Panc1 (cell line): ENCODE measurements around the gene C1GALT1C1. TPM values are rescaled to one million over a fixed set of nuclear protein-coding genes. Genes with fewer than 3 reads are reported as not detected.

Experiments used
- ATAC-seq: fragments of 200-7000 bp; cut with Tn5 transposase; 2 replicates; pipeline ENCODE4 v1.9.1; 2020; ENCODE audit warnings: mild to moderate bottlenecking, moderate library complexity
- Bru-seq: library from RNA; stranded (reverse); fragments of 400-500 nt; gene quantifications from one replicate; lab custom pipeline; 2021; lab: Mats Ljungman, UMichigan
- BruChase-seq, 2 experiments: library from RNA; stranded (reverse); fragments of 400-500 nt; gene quantifications; one replicate each; lab custom pipeline; 2021; lab: Mats Ljungman, UMichigan
- BruUV-seq: library from RNA; stranded (reverse); fragments of 400-500 nt; replicated peaks from 2 replicates; lab custom pipeline; 2021; lab: Mats Ljungman, UMichigan
- CTCF ChIA-PET: fragments of 300-600 bp; sonication (Branson Sonifier 250); formaldehyde crosslinking; loops from one replicate; lab custom pipeline; 2022; ENCODE audit warnings: antibody characterized with exemption; lab: Charles Lee
- POLR2A ChIA-PET: fragments of 300-600 bp; sonication (Branson Sonifier 250); formaldehyde crosslinking; loops from one replicate; lab custom pipeline; 2022; ENCODE audit warnings: antibody characterized with exemption; lab: Charles Lee
- DNase-seq: peaks from one replicate; pipeline ENCODE4 v3.0.0-alpha.2; 2010; ENCODE audit warnings: low read depth, low spot score
- H3K27ac ChIP-seq: 2 replicates; pipeline ENCODE4 v1.5.1; 2011; ENCODE audit warnings: mild to moderate bottlenecking, low read length, inconsistent platforms
- H3K27me3 ChIP-seq: fragments of 200-500 bp; sonication (Bioruptor generic); 2 replicates; pipeline ENCODE4 v1.6.0; 2014; ENCODE audit warnings: low read length, inconsistent platforms; ENCODE audit not compliant: control insufficient read depth, insufficient read depth
- H3K36me3 ChIP-seq: fragments of 200-500 bp; sonication (Bioruptor generic); 2 replicates; pipeline ENCODE4 v1.5.1; 2014; ENCODE audit warnings: inconsistent platforms, mild to moderate bottlenecking, low read length, moderate library complexity; ENCODE audit not compliant: control insufficient read depth, insufficient read depth
- H3K4me1 ChIP-seq: 2 replicates; pipeline ENCODE4 v1.5.1; 2011; ENCODE audit warnings: inconsistent platforms, mild to moderate bottlenecking, low read length, moderate library complexity; ENCODE audit not compliant: control insufficient read depth, insufficient read depth
- H3K4me3 ChIP-seq, 2 experiments: 2 replicates each; pipeline ENCODE4 v1.5.1; 2011 to 2012; ENCODE audit warnings: low read depth in 2 of 2, low read length in 2 of 2, mild to moderate bottlenecking in 2 of 2, inconsistent platforms in 1 of 2, moderate library complexity in 1 of 2
- H3K9me3 ChIP-seq: fragments of 200-500 bp; sonication (Bioruptor generic); 2 replicates; pipeline ENCODE4 v1.5.1; 2014; ENCODE audit warnings: low read depth, mild to moderate bottlenecking, inconsistent platforms, low read length, moderate library complexity; ENCODE audit not compliant: control insufficient read depth, insufficient read depth
- POLR2AphosphoS5 ChIP-seq: IDR thresholded peaks from 2 replicates; pipeline ENCODE4 v1.6.1; 2012; ENCODE audit warnings: mild to moderate bottlenecking, low read depth, low read length, moderate library complexity
- SIN3A ChIP-seq: IDR thresholded peaks from 2 replicates; pipeline ENCODE4 v1.6.1; 2012; ENCODE audit warnings: low read depth, mild to moderate bottlenecking, low read length, moderate library complexity, borderline replicate concordance; ENCODE audit not compliant: insufficient read depth
- TCF7L2 ChIP-seq: IDR thresholded peaks from 2 replicates; pipeline ENCODE4 v1.6.1; 2011; ENCODE audit warnings: mild to moderate bottlenecking, low read depth, low read length, inconsistent platforms
- in situ Hi-C: cut with HindIII; loops from 2 replicates; pipeline ENCODE4 v1.10.0; 2016; ENCODE audit warnings: low sequenced_read_pairs, low pct_unique_long_range_greater_than_20kb
- intact Hi-C: fragments of 100-400 bp; cut with micrococcal nuclease; formaldehyde crosslinking; loops from one replicate; pipeline ENCODE4 v1.10.0; 2022; ENCODE audit not compliant: unreplicated experiment
- long read RNA-seq: library from polyadenylated mRNA; unstranded; transcript quantifications from one replicate; pipeline ENCODE4 v2.0.0, GENCODE V29; 2021; ENCODE audit not compliant: unreplicated experiment
- polyA plus RNA-seq: library from polyadenylated mRNA; unstranded; fragments of >200 nt; gene quantifications from one replicate; pipeline ENCODE4 v1.2.1, GENCODE V29; 2012; ENCODE audit warnings: missing spikeins; ENCODE audit not compliant: insufficient read length
- total RNA-seq: library from RNA; stranded (reverse); gene quantifications from one replicate; pipeline ENCODE4 v1.2.1, GENCODE V29; 2021; ENCODE audit not compliant: unreplicated experiment
- TF ChIP-seq, protein P1 (sequence below): fragments of 450-650 bp; IDR thresholded peaks from 2 replicates; pipeline ENCODE4 v1.5.1; 2017; ENCODE audit warnings: mild to moderate bottlenecking
- TF ChIP-seq, protein P2 (sequence below), 2 experiments: IDR thresholded peaks; 2 replicates each; pipeline ENCODE4 v1.6.1; 2011 to 2012; ENCODE audit warnings: low read depth in 2 of 2, control low read depth in 1 of 2, low read length in 1 of 2, mild to moderate bottlenecking in 1 of 2, moderate library complexity in 1 of 2; ENCODE audit not compliant: insufficient read depth in 1 of 2

The C1GALT1C1 gene
- total RNA-seq (32.4 TPM), Bru-seq, nascent RNA (percentile 81 among the genes with signal in this experiment), BruChase-seq, experiment 1, labeled RNA remaining after a 2-hour chase (percentile 88 among the genes with signal in this experiment), BruChase-seq, experiment 2, labeled RNA remaining after a 6-hour chase (percentile 94 among the genes with signal in this experiment)
- 24.4 TPM for polyA plus RNA-seq
- long read RNA-seq, transcript C1GALT1C1-201 (2 exons, 1,613 nt) = major isoform, 33 of 38 reads
- long read RNA-seq, partial matches to known transcripts = 0 of 38 reads
- long read RNA-seq, other reads (novel, unspliced or antisense) = 5 of 38 reads

DNA sequence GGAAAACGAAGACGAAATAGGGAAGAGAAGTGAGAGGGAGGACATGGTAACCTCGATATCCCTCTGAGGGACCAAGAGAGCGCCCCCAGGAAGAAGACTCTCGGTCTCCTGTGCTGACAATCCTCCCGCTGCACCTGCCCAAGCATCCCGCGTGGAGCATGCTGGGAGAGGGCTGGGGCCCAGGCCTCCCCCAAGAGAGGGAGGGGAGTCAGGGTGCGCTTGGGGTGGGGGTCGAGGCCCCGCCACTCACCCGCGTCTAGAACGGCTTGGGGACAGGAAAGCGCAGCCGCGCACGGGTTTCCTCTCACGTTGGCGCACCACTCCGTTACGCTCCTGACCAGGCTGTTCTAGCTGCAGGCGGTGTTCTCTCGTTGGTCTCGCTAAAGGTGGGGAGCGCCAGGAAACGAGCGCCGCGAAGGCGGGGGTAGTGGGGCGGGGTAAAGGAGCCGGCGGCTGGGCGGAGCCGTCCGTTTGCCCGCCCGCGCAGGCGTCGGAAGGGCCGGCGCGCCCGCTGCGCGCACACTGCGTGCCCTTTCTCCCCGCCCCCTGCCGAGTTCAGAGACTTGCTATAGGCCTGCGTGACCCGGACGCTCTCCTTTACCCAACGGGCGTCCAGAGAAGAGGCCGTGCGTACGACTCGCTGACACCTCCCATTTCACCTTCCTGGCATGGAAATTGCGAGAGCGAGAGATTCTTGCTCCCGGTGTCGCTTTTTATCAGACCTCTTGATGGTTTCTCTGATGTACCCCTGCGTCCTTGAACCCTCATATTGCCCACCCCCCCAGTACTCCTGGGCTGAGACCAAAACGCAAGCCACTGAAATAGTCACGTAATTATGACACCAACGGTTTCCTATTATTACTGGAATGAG is at the start of gene C1GALT1C1:
Gene C1GALT1C1, minus strand, starts transcription at position 388 of the 871 bp plus-strand sequence. CDS start 2,888 bp downstream, outside the sequence.
- Histone ChIP-seq H3K4me1 (peaks cover 2% of the 10 kb centered on the region), H3K9me3 (no peaks in the 10 kb centered on the region), H3K27ac (peak within 1 kb of the TSS; percentile 99), H3K4me3 (peak within 1 kb of the TSS; percentile 62 to 77), H3K36me3 (no peaks in the 10 kb centered on the region), H3K27me3 (no peaks in the 10 kb centered on the region)
- DNase-seq (peak; percentile 86), ATAC-seq (peak; percentile 99)
- BruUV-seq = no TSS peak
- in situ Hi-C loops = no loop called here
- ChIA-PET CTCF (no interaction called here), POLR2A (no interaction called here)
- TF ChIP-seq TCF7L2 = 0 out of 2 replicates have a peak, but pooled peaks have one; percentile 41
- TF ChIP-seq, protein P1, sequence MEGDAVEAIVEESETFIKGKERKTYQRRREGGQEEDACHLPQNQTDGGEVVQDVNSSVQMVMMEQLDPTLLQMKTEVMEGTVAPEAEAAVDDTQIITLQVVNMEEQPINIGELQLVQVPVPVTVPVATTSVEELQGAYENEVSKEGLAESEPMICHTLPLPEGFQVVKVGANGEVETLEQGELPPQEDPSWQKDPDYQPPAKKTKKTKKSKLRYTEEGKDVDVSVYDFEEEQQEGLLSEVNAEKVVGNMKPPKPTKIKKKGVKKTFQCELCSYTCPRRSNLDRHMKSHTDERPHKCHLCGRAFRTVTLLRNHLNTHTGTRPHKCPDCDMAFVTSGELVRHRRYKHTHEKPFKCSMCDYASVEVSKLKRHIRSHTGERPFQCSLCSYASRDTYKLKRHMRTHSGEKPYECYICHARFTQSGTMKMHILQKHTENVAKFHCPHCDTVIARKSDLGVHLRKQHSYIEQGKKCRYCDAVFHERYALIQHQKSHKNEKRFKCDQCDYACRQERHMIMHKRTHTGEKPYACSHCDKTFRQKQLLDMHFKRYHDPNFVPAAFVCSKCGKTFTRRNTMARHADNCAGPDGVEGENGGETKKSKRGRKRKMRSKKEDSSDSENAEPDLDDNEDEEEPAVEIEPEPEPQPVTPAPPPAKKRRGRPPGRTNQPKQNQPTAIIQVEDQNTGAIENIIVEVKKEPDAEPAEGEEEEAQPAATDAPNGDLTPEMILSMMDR = no peak
- 0 out of 2 replicates have a peak, but pooled peaks have one; percentile 66 for TF ChIP-seq SIN3A
- TF ChIP-seq POLR2AphosphoS5 = peak; percentile 92
- TF ChIP-seq, protein P2, sequence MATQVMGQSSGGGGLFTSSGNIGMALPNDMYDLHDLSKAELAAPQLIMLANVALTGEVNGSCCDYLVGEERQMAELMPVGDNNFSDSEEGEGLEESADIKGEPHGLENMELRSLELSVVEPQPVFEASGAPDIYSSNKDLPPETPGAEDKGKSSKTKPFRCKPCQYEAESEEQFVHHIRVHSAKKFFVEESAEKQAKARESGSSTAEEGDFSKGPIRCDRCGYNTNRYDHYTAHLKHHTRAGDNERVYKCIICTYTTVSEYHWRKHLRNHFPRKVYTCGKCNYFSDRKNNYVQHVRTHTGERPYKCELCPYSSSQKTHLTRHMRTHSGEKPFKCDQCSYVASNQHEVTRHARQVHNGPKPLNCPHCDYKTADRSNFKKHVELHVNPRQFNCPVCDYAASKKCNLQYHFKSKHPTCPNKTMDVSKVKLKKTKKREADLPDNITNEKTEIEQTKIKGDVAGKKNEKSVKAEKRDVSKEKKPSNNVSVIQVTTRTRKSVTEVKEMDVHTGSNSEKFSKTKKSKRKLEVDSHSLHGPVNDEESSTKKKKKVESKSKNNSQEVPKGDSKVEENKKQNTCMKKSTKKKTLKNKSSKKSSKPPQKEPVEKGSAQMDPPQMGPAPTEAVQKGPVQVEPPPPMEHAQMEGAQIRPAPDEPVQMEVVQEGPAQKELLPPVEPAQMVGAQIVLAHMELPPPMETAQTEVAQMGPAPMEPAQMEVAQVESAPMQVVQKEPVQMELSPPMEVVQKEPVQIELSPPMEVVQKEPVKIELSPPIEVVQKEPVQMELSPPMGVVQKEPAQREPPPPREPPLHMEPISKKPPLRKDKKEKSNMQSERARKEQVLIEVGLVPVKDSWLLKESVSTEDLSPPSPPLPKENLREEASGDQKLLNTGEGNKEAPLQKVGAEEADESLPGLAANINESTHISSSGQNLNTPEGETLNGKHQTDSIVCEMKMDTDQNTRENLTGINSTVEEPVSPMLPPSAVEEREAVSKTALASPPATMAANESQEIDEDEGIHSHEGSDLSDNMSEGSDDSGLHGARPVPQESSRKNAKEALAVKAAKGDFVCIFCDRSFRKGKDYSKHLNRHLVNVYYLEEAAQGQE (IDR thresholded peaks at IDR 0.05; ENCODE audit: insufficient read depth in 1 of 2, low read depth in 2 of 2, low read length in 1 of 2) = 0 out of 4 replicates have a peak, but pooled peaks of 1 of the 2 experiments have one; percentile 43
- intact Hi-C loops = no loop called here

- TF ChIP-seq, protein P2 (IDR thresholded peaks at IDR 0.05; ENCODE audit: insufficient read depth in 1 of 2, low read depth in 2 of 2, low read length in 1 of 2) = no peak
- TF ChIP-seq TCF7L2 (no peak), POLR2AphosphoS5 (no peak), SIN3A (no peak)
- TF ChIP-seq, protein P1 = no peak
- CTCF ChIA-PET = no interaction called here
- ATAC-seq (no peak), DNase-seq (no peak)
- intact Hi-C loops (no loop called here), in situ Hi-C loops (no loop called here)
- Histone ChIP-seq H3K4me3 (no peak overlapping the region), H3K36me3 (no peaks in the 10 kb centered on the region), H3K9me3 (no peaks in the 10 kb centered on the region), H3K4me1 (no peaks in the 10 kb centered on the region), H3K27me3 (no peaks in the 10 kb centered on the region), H3K27ac (no peak overlapping the region)
- no TSS peak for BruUV-seq
- POLR2A ChIA-PET = no interaction called here
Observed at GRCh38 chrX:120677004-120677652, 47.3 kb upstream of the C1GALT1C1 start.
